Activated naive CD8-positive, alpha-beta T cell treated with anti-CD3 and anti-CD28 coated beads, Interleukin-2, amount 10 ng/mL, durations not matched to agents 7 days and 5 days (primary cell): ENCODE data around the gene OLIG2. TPM values are rescaled to one million over a fixed set of nuclear protein-coding genes. Genes with fewer than 3 reads are reported as not detected.

ENCODE experiments used
- ATAC-seq: fragments of 150-1000 bp; cut with Tn5 transposase; one replicate; pipeline ENCODE4 v1.10.0; 2021; ENCODE audit warnings: low read depth, moderate library complexity
- POLR2A ChIA-PET: fragments of 350-600 bp; sonication (Branson Sonifier 250); formaldehyde crosslinking; loops from one replicate; lab custom pipeline; 2021; ENCODE audit warnings: antibody characterized with exemption; lab: Charles Lee
- DNase-seq: peaks from one replicate; pipeline ENCODE4 v3.0.0; 2021
- H3K27ac Mint-ChIP-seq: one replicate; pipeline ENCODE4 v1.8.0; 2022; ENCODE audit warnings: mild to moderate bottlenecking, mixed read lengths
- H3K27me3 Mint-ChIP-seq: one replicate; pipeline ENCODE4 v1.8.0; 2022; ENCODE audit warnings: mild to moderate bottlenecking, moderate library complexity, mixed read lengths
- H3K36me3 Mint-ChIP-seq: one replicate; pipeline ENCODE4 v1.8.0; 2021; ENCODE audit warnings: mild to moderate bottlenecking, mixed read lengths
- H3K4me1 Mint-ChIP-seq: one replicate; pipeline ENCODE4 v1.8.0; 2021; ENCODE audit warnings: mixed read lengths
- H3K4me3 Mint-ChIP-seq: one replicate; pipeline ENCODE4 v1.8.0; 2022; ENCODE audit warnings: mild to moderate bottlenecking, moderate library complexity, mixed read lengths
- H3K9me3 Mint-ChIP-seq: one replicate; pipeline ENCODE4 v1.8.0; 2021; ENCODE audit warnings: mixed read lengths
- total RNA-seq, 2 experiments: library from RNA; stranded (reverse); gene quantifications; one replicate each; pipeline ENCODE4 v1.2.3, GENCODE V29; 2021

OLIG2 gene
- total RNA-seq, 2 experiments from 2014 or later, result not detected

DNA sequence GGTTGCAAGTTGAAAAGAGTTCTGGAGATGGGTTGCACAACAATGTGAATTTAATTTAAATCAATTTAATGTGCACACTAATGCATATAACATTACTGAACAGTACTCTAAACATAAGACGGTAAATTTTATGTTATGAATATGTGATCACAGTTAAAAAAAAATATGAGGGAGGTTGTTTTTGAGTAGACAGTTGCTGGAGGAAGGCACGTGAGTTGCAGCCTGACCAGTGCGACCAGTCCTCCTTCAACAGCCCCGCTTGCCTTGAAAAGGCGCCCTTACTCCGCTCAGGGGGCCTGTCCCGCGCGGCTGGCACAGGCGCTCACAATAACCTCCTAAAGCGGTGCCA, 43.9 kb downstream of the OLIG2 start:
- Mint-ChIP-seq H3K9me3 (no peaks in the 10 kb centered on the region), H3K36me3 (no peaks in the 10 kb centered on the region), H3K4me3 (peak overlapping the region; percentile 43), H3K27me3 (peaks cover 82% of the 10 kb centered on the region), H3K27ac (no peak overlapping the region), H3K4me1 (peaks cover 20% of the 10 kb centered on the region)
- DNase-seq (no peak), ATAC-seq (no peak)
- POLR2A ChIA-PET, result no interaction called here

- peaks cover 84% of the 10 kb centered on the region for H3K27me3 Mint-ChIP-seq
- DNase-seq (peak; percentile 59), ATAC-seq (peak; percentile 38)
- no peak within 1 kb of the TSS for H3K27ac Mint-ChIP-seq
- POLR2A ChIA-PET, result no interaction called here
- H3K4me1 Mint-ChIP-seq, result peaks cover 20% of the 10 kb centered on the region
- H3K4me3 Mint-ChIP-seq, result peak within 1 kb of the TSS; percentile 78
- no peaks in the 10 kb centered on the region for H3K36me3 Mint-ChIP-seq
- no peaks in the 10 kb centered on the region for H3K9me3 Mint-ChIP-seq
These were observed 44.4 kb downstream of the OLIG2 start, which contains the start of gene OLIG1 for GRCh38 chr21:33069994-33070743. OLIG1 (plus strand) TSS chr21:33070141; CDS start chr21:33070247, 106 bp downstream.

- no peaks in the 10 kb centered on the region for H3K36me3 Mint-ChIP-seq
- no peak overlapping the region for H3K4me3 Mint-ChIP-seq
- peak; percentile 53 for DNase-seq
- ATAC-seq, result peak; percentile 24
- no peaks in the 10 kb centered on the region for H3K9me3 Mint-ChIP-seq
- H3K27ac Mint-ChIP-seq, result no peak overlapping the region
- peaks cover 20% of the 10 kb centered on the region for H3K4me1 Mint-ChIP-seq
- POLR2A ChIA-PET, result no interaction called here
- peaks cover 79% of the 10 kb centered on the region for H3K27me3 Mint-ChIP-seq
These were observed 44.9 kb downstream of the OLIG2 start for GRCh38 chr21:33070744-33070997.

DNA sequence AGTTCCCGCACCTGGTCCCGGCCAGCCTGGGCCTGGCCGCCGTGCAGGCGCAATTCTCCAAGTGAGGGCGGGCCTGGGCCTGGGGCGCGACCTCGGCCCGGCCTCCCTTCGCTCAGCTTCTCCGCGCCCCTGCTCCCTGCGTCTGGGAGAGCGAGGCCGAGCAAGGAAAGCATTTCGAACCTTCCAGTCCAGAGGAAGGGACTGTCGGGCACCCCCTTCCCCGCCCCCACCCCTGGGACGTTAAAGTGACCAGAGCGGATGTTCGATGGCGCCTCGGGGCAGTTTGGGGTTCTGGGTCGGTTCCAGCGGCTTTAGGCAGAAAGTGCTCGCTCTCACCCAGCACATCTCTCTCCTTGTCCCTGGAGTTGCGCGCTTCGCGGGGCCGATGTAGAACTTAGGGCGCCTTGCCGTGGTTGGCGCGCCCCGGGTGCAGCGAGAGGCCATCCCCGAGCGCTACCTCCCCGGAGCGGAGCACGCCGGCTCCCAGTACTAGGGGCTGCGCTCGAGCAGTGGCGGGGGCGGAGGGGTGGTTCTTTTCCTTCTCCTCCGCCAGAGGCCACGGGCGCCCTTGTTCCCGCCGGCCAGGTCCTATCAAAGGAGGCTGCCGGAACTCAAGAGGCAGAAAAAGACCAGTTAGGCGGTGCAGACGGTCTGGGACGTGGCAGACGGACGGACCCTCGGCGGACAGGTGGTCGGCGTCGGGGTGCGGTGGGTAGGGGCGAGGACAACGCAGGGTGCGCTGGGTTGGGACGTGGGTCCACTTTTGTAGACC, 45.4 kb downstream of the OLIG2 start:
- Mint-ChIP-seq H3K27ac (no peak overlapping the region), H3K36me3 (no peaks in the 10 kb centered on the region), H3K4me3 (peak overlapping the region; percentile 78), H3K9me3 (no peaks in the 10 kb centered on the region), H3K4me1 (peaks cover 20% of the 10 kb centered on the region), H3K27me3 (peaks cover 81% of the 10 kb centered on the region)
- DNase-seq (peak; percentile 58), ATAC-seq (peak; percentile 27)
- POLR2A ChIA-PET, result no interaction called here

- Mint-ChIP-seq H3K27ac (no peak overlapping the region), H3K36me3 (no peaks in the 10 kb centered on the region), H3K4me1 (peaks cover 20% of the 10 kb centered on the region), H3K27me3 (peaks cover 79% of the 10 kb centered on the region), H3K4me3 (peak overlapping the region; percentile 78), H3K9me3 (no peaks in the 10 kb centered on the region)
- POLR2A ChIA-PET, result no interaction called here
- DNase-seq, result peak; percentile 44
- ATAC-seq, result no peak
These were observed 46.1 kb downstream of the OLIG2 start for GRCh38 chr21:33071770-33072306.

DNA sequence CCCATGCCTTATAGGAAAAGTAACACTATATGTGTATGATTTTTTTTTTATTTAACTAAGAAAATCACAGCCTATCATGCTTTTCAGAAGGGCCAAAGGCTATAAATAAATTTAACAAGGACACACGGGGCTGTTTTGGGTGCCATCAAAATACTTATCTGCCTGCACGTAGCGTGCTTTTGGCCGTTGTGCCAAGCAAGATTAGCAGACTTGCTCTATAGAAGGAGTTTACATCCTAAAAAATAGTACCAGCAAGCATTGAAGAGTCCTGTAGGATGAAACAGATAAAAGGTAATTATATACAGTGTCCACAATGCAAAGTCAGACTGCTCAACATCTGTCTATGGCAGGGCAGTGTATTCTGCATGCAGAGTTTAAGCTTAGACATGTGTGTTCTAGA, 47.9 kb downstream of the OLIG2 start:
- no peaks in the 10 kb centered on the region for H3K9me3 Mint-ChIP-seq
- DNase-seq (no peak), ATAC-seq (no peak)
- no peaks in the 10 kb centered on the region for H3K36me3 Mint-ChIP-seq
- H3K27ac Mint-ChIP-seq, result no peak overlapping the region
- H3K27me3 Mint-ChIP-seq, result peaks cover 82% of the 10 kb centered on the region
- POLR2A ChIA-PET, result no interaction called here
- no peak overlapping the region for H3K4me3 Mint-ChIP-seq
- H3K4me1 Mint-ChIP-seq, result peaks cover 23% of the 10 kb centered on the region

- Mint-ChIP-seq H3K27ac (no peak overlapping the region), H3K4me1 (peaks cover 25% of the 10 kb centered on the region), H3K4me3 (no peak overlapping the region), H3K9me3 (no peaks in the 10 kb centered on the region), H3K27me3 (peaks cover 77% of the 10 kb centered on the region), H3K36me3 (no peaks in the 10 kb centered on the region)
- no peak for ATAC-seq
- POLR2A ChIA-PET, result no interaction called here
- no peak for DNase-seq
These were observed 49.4 kb downstream of the OLIG2 start for GRCh38 chr21:33075128-33075527.

DNA sequence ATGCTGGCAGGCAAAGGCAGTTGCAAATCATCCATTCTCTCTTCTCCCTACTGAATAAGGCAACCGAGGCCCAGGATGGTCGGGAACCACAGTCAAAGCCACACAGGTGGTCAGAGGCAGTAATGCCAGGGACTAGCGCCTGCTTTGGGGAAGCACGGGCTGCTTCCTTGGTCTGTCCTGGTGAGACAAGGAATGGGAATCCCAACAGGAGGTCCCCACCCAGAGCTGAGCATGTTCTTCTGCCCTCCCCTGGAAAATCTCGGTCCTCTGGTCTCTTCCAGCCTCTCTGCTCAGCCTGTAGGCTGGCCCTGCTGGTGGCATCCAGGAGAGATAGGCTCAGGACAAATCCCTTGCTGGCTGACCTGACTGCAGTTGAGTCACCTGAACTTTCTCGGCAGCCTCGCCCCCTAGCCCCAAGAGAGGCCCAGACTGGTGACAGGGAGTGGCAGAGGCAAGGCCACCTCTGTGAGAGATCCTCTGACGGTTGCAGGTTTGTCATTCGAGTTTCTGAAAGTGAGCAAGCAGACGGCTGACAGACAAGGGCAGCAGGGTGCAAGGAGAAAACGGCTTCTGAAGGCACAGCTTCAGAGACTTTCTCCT, 50.0 kb downstream of the OLIG2 start:
- H3K4me3 Mint-ChIP-seq, result no peak overlapping the region
- H3K27ac Mint-ChIP-seq, result no peak overlapping the region
- H3K36me3 Mint-ChIP-seq, result no peaks in the 10 kb centered on the region
- POLR2A ChIA-PET, result no interaction called here
- no peak for DNase-seq
- no peaks in the 10 kb centered on the region for H3K9me3 Mint-ChIP-seq
- no peak for ATAC-seq
- H3K27me3 Mint-ChIP-seq, result peaks cover 78% of the 10 kb centered on the region
- H3K4me1 Mint-ChIP-seq, result peaks cover 25% of the 10 kb centered on the region

DNA sequence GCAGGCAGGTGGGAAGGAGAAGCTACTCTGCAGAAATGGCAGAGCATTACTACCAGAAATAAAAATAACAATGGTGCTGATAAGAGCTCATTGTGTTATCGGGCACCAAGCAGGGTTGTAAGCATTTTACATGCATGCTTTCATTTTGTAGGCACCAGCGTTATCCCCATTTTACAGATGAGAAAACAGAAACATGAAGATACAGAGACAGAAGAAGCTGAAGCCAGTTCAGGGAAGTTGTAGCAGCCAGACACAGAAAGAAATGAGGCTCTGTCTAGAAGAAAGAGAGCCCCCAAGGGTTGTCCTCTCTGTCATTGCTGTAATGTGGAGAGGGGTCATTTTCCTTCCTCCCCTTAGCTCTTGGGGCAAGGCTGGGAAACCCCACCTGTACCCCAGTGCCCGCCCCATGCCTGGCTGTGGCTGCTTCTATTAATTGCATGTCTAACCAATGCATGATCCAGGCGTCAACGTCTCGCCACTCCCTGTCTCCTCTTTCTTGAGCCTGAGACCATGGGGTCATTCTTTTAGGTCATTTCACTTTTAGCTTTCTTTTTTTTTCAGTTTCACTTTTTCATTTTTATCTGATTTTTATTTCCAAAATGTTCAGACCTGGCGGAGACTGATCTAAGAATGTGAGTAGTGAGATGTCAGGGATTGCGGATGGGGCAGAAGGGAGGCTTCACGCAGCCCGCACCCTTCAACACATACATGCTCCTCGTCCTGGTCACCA, 51.0 kb downstream of the OLIG2 start:
- Mint-ChIP-seq H3K9me3 (no peaks in the 10 kb centered on the region), H3K27ac (no peak overlapping the region), H3K4me3 (no peak overlapping the region), H3K27me3 (peaks cover 71% of the 10 kb centered on the region), H3K4me1 (peaks cover 21% of the 10 kb centered on the region), H3K36me3 (no peaks in the 10 kb centered on the region)
- no peak for ATAC-seq
- DNase-seq, result no peak
- POLR2A ChIA-PET, result no interaction called here

Other genes starting within 250 kb of the OLIG2 start
- gene OLIG1, start 44.2 kb downstream of the OLIG2 start, total RNA-seq, result not detected
- gene IFNAR2, start 204.0 kb downstream of the OLIG2 start, total RNA-seq, result 10 to 100 TPM; 68.3 to 77.6 TPM
- 10 to 100 TPM; 40.6 to 44.1 TPM for gene IL10RB, start 240.4 kb downstream of the OLIG2 start, total RNA-seq